ENCODE measurements around the gene SBF2. TPM values are rescaled to one million over a fixed set of nuclear protein-coding genes. Genes with fewer than 3 reads are reported as not detected.
A peak's percentile ranks its signal among the peaks of the same experiment; 100 is the strongest.

The SBF2 gene
- total RNA-seq, 1 donor from 2014 or later = 39.5 TPM

- Mint-ChIP-seq H3K36me3 (peaks cover 49% of the 10 kb centered on the region), H3K9me3 (peaks cover 7% of the 10 kb centered on the region), H3K27ac (peak overlapping the region; percentile 41), H3K27me3 (no peaks in the 10 kb centered on the region), H3K4me3 (no peak overlapping the region), H3K4me1 (ENCODE audit: unreplicated experiment) (no peaks in the 10 kb centered on the region)
- TF ChIP-seq CTCF (conservative IDR thresholded peaks at IDR 0.05) = no peak
- DNase-seq (ENCODE audit: extremely low spot score, unreplicated experiment) = no peak
These were observed 558.8 kb downstream of the SBF2 start for GRCh38 chr11:9735236-9735635.

- DNase-seq (ENCODE audit: extremely low spot score, unreplicated experiment) = no peak
- Mint-ChIP-seq H3K27ac (no peak overlapping the region), H3K9me3 (peaks cover 7% of the 10 kb centered on the region), H3K27me3 (no peaks in the 10 kb centered on the region), H3K4me3 (no peak overlapping the region), H3K4me1 (ENCODE audit: unreplicated experiment) (no peaks in the 10 kb centered on the region), H3K36me3 (peaks cover 47% of the 10 kb centered on the region)
- no peak for TF ChIP-seq CTCF (conservative IDR thresholded peaks at IDR 0.05)
These were observed 560.8 kb downstream of the SBF2 start for GRCh38 chr11:9733212-9733611.

- Mint-ChIP-seq H3K27me3 (no peaks in the 10 kb centered on the region), H3K27ac (no peak overlapping the region), H3K36me3 (peaks cover 43% of the 10 kb centered on the region), H3K4me1 (ENCODE audit: unreplicated experiment) (no peaks in the 10 kb centered on the region), H3K4me3 (no peak overlapping the region), H3K9me3 (peaks cover 7% of the 10 kb centered on the region)
- no peak for DNase-seq (ENCODE audit: extremely low spot score, unreplicated experiment)
- no peak for TF ChIP-seq CTCF (conservative IDR thresholded peaks at IDR 0.05)
These were observed 561.6 kb downstream of the SBF2 start for GRCh38 chr11:9732453-9732852.

- H3K9me3 Mint-ChIP-seq = peaks cover 7% of the 10 kb centered on the region
- H3K4me1 Mint-ChIP-seq (ENCODE audit: unreplicated experiment) = peaks cover 7% of the 10 kb centered on the region
- no peak overlapping the region for H3K4me3 Mint-ChIP-seq
- H3K27me3 Mint-ChIP-seq = no peaks in the 10 kb centered on the region
- DNase-seq (ENCODE audit: extremely low spot score, unreplicated experiment) = no peak
- H3K36me3 Mint-ChIP-seq = peaks cover 42% of the 10 kb centered on the region
- TF ChIP-seq CTCF (conservative IDR thresholded peaks at IDR 0.05) = no peak
- H3K27ac Mint-ChIP-seq = no peak overlapping the region
These were observed 562.8 kb downstream of the SBF2 start for GRCh38 chr11:9731256-9731655.

Other genes with a start within 250 kb of the SBF2 start
- 28.8 and 67.2 TPM in 2 replicates for gene ADM, start 10.9 kb upstream of the SBF2 start, total RNA-seq (ENCODE audit: low replicate concordance)
- 7.0 and 9.0 TPM in 2 replicates for gene AMPD3, start 161.0 kb upstream of the SBF2 start, total RNA-seq (ENCODE audit: low replicate concordance)
- 43.2 and 86.4 TPM in 2 replicates for gene RNF141, start 247.0 kb upstream of the SBF2 start, total RNA-seq (ENCODE audit: low replicate concordance)